HL-60 (cell line): ENCODE results near the gene HCK.

Experiments
- DNase-seq, 2 experiments: peaks; one replicate each; pipeline ENCODE4 v3.0.0-alpha.2; 2010 to 2020; ENCODE audit warnings: low read depth in 1 of 2, low spot score in 1 of 2
- H3K27ac ChIP-seq: fragments of 250-450 bp; sonication (Bioruptor Pico); replicated peaks from 2 replicates; pipeline ENCODE4 v1.5.1; 2020; ENCODE audit warnings: mild to moderate bottlenecking, moderate library complexity
- H3K27me3 ChIP-seq: fragments of 250-450 bp; sonication (Bioruptor Pico); 2 replicates; pipeline ENCODE4 v1.5.1; 2021; ENCODE audit warnings: mild to moderate bottlenecking, moderate library complexity; ENCODE audit not compliant: insufficient read depth, poor library complexity, severe bottlenecking
- H3K4me3 ChIP-seq: replicated peaks from 2 replicates; pipeline ENCODE4 v1.5.1; 2011; ENCODE audit warnings: mild to moderate bottlenecking, control low read depth, low read length; ENCODE audit not compliant: insufficient read depth
- CTCF ChIP-seq: IDR thresholded peaks from one replicate; pipeline ENCODE4 v1.5.1; 2011; ENCODE audit warnings: low read length, control low read depth, inconsistent platforms; ENCODE audit not compliant: insufficient read depth
- GABPA ChIP-seq: IDR thresholded peaks from 2 replicates; pipeline ENCODE4 v1.6.1; 2012; ENCODE audit warnings: low read depth
- POLR2AphosphoS5 ChIP-seq: IDR thresholded peaks from 2 replicates; pipeline ENCODE4 v1.6.1; 2012; ENCODE audit warnings: low read depth
- SPI1 ChIP-seq: IDR thresholded peaks from 2 replicates; pipeline ENCODE4 v1.6.1; 2012; ENCODE audit warnings: low read depth, mild to moderate bottlenecking, borderline replicate concordance
- TF ChIP-seq, protein P1 (sequence below): IDR thresholded peaks from 2 replicates; pipeline ENCODE4 v1.6.1; 2012; ENCODE audit warnings: low read depth; ENCODE audit not compliant: insufficient replicate concordance

The HCK gene

DNA sequence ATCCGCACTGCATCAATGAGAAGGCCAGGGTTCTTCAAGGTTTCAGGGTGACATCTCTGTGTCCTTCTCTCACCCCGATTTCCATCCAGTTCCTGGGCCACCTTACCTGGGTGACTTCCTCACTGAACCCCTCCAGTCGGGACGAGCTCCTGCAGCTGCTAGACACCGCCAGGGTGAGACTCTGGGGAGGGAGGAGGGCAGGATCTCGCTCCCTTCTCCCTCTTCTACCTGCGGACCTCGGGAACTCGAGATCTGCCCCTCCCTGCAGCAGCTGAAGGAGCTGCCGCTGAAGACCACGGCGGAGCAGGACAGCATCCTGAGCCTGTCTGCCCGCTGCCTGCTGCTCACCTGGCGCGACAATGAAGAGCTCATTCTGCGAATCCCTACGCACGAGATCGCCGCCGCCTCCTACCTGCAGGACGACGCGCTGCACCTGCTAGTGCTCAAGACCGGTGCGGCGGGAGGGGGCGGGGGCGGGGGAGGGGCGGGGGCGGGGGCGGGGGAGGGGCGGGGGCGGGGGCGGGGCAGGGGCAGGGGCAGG, 34.3 kb upstream of the HCK start:
- Histone ChIP-seq H3K27ac (no peak overlapping the region), H3K4me3 (no peak overlapping the region), H3K27me3 (peaks cover 47% of the 10 kb centered on the region)
- DNase-seq = no peak
- TF ChIP-seq SPI1 (no peak), POLR2AphosphoS5 (no peak), CTCF (no peak), GABPA (no peak)
- TF ChIP-seq, protein P1, sequence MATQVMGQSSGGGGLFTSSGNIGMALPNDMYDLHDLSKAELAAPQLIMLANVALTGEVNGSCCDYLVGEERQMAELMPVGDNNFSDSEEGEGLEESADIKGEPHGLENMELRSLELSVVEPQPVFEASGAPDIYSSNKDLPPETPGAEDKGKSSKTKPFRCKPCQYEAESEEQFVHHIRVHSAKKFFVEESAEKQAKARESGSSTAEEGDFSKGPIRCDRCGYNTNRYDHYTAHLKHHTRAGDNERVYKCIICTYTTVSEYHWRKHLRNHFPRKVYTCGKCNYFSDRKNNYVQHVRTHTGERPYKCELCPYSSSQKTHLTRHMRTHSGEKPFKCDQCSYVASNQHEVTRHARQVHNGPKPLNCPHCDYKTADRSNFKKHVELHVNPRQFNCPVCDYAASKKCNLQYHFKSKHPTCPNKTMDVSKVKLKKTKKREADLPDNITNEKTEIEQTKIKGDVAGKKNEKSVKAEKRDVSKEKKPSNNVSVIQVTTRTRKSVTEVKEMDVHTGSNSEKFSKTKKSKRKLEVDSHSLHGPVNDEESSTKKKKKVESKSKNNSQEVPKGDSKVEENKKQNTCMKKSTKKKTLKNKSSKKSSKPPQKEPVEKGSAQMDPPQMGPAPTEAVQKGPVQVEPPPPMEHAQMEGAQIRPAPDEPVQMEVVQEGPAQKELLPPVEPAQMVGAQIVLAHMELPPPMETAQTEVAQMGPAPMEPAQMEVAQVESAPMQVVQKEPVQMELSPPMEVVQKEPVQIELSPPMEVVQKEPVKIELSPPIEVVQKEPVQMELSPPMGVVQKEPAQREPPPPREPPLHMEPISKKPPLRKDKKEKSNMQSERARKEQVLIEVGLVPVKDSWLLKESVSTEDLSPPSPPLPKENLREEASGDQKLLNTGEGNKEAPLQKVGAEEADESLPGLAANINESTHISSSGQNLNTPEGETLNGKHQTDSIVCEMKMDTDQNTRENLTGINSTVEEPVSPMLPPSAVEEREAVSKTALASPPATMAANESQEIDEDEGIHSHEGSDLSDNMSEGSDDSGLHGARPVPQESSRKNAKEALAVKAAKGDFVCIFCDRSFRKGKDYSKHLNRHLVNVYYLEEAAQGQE = no peak

DNA sequence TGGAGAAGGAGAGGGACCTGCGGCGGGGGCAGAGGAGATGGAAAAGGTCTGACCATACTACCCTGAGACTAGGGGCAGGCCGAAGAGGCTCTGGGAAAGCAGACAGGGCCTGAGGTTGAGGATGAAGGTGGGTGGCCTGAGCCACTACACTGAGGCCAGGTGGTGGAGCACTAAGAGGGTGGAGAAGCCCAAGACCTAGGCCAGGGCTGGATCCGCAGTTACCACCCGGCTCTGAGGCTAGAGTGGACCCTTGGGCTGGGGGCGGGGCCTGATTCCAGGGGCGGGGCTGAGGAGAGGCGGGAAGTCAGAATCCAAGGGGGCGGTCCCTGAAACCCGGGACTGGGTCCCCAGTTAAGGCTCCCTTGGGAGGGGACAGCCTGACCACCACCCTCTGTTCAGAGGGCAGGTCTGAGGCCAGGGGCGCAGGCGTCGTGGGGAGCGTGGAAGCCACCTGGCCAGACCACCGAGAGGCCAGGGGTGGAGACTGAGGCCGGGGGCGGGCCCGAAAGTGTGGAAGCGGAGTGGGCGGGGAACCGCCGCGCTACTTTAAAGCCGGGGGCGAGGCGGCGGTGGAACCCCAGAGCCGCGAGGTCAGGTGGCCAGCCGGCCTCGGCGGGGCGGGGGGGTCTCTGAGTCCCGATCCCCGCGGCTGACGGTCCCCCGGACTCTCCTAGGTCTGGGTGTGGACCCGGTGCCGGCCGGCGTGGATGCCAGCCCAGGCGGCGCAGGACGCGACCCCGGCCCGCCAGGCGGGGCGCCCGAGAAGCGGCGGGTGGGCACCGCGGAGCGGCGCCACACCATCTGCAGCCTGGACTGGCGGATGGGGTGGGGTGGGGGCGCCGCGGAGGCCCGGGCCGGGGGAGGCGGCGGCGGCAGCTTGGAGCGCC, 33.5 kb upstream of the HCK start:
- Histone ChIP-seq H3K27me3 (peaks cover 44% of the 10 kb centered on the region), H3K27ac (no peak overlapping the region), H3K4me3 (peak overlapping the region; percentile 50)
- peak in 1 of 2 experiments; percentile 16 for DNase-seq
- TF ChIP-seq POLR2AphosphoS5 = no peak

GRCh38 chr20:32019156-32019510, 32.9 kb upstream of the HCK start:
- TF ChIP-seq POLR2AphosphoS5 (no peak), SPI1 (no peak)
- TF ChIP-seq, protein P1 = no peak
- peaks cover 44% of the 10 kb centered on the region for H3K27me3 ChIP-seq
- H3K27ac ChIP-seq = no peak overlapping the region
- H3K4me3 ChIP-seq = peak overlapping the region; percentile 31
- DNase-seq = no peak

DNA sequence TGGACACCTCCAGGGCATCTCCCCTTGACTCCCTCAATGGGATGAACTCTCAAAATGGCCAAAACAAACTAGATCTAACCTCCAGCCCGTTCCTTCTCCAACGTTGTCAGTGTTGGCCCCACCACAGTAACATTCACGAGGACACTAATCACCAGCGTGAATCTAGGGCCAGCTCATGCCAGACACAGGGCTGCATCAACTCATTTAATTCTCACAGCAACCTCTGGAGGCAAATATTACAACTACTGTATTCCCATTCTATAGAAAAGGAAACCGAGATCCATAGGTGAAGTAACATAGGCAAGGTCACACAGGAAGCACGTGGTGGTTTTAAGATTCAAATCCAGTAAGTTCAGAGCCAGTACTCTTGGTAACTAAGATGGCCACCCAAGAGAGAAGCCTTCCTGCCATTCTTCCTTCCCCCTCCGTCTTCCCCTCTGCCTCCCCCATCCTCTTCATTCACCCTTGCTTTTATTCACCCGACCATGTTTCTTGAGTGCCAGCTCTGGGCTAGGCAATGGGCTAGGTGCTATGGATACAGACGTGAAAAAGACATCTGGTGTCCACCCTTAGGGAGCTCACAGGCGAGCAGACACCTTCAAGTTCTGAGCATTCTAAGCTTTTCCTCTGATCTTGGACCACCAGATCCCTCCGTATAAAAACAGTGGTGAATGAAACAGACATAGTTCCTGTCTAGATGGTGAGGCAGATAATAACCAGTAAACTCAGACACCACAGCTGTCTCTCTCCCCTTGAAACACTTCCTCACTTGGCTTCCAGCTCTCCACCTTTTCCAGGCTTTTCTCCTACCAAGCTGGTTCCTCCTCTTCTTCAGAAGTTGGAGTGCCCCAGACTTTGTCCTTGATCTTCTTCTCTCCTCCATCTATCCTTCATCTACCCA, 32.2 kb upstream of the HCK start:
- Histone ChIP-seq H3K4me3 (no peak overlapping the region), H3K27ac (no peak overlapping the region), H3K27me3 (peaks cover 44% of the 10 kb centered on the region)
- TF ChIP-seq CTCF (no peak), SPI1 (no peak), GABPA (no peak), POLR2AphosphoS5 (no peak)
- TF ChIP-seq, protein P1 = no peak
- no peak for DNase-seq
